NB4 (cell line): ENCODE measurements around the gene ARHGAP28.

Source experiments
- DNase-seq: peaks from one replicate; pipeline ENCODE4 v3.0.0; 2010; ENCODE audit warnings: low read depth
- H3K4me3 ChIP-seq: one replicate; pipeline ENCODE4 v1.5.1; 2011; ENCODE audit warnings: mild to moderate bottlenecking, low read depth, low read length, moderate library complexity
- CTCF ChIP-seq: IDR thresholded peaks from one replicate; pipeline ENCODE4 v1.5.1; 2012; ENCODE audit warnings: low read depth, low read length
- MAX ChIP-seq: IDR thresholded peaks from 2 replicates; pipeline ENCODE4 v1.6.1; 2011; ENCODE audit warnings: low read depth, low read length
- MYC ChIP-seq: IDR thresholded peaks from 2 replicates; pipeline ENCODE4 v1.6.1; 2011; ENCODE audit warnings: low read depth, low read length
- POLR2A ChIP-seq: IDR thresholded peaks from 2 replicates; pipeline ENCODE4 v1.6.1; 2011; ENCODE audit warnings: mild to moderate bottlenecking; ENCODE audit not compliant: insufficient read length; ENCODE audit errors: extremely low read depth

Gene ARHGAP28

GRCh38 chr18:6738622-6739021 is 9.1 kb downstream of the ARHGAP28 start:
- H3K4me3 ChIP-seq = no peak overlapping the region
- DNase-seq = no peak

GRCh38 chr18:6741232-6741663 is 11.7 kb downstream of the ARHGAP28 start:
- no peak for TF ChIP-seq MAX
- no peak overlapping the region for H3K4me3 ChIP-seq
- no peak for DNase-seq

More at GRCh38 chr18:6738622-6739021, 9.1 kb downstream of the ARHGAP28 start:
- no peak for TF ChIP-seq POLR2A

- DNase-seq = no peak
- no peak overlapping the region for H3K4me3 ChIP-seq
- TF ChIP-seq POLR2A (no peak), MAX (no peak), MYC (no peak), CTCF (no peak)
Measured at GRCh38 chr18:6741786-6742185, 12.3 kb downstream of the ARHGAP28 start.

GRCh38 chr18:6743999-6744398 is 14.5 kb downstream of the ARHGAP28 start:
- no peak for DNase-seq
- TF ChIP-seq CTCF = no peak
- TF ChIP-seq MYC = no peak
- TF ChIP-seq POLR2A = no peak
- no peak for TF ChIP-seq MAX
- no peak overlapping the region for H3K4me3 ChIP-seq

GRCh38 chr18:6744816-6745455 is 15.4 kb downstream of the ARHGAP28 start:
- no peak overlapping the region for H3K4me3 ChIP-seq
- no peak for DNase-seq
- TF ChIP-seq MYC = no peak
- no peak for TF ChIP-seq CTCF

GRCh38 chr18:6745504-6746031 is 16.1 kb downstream of the ARHGAP28 start:
- TF ChIP-seq CTCF = no peak
- no peak for TF ChIP-seq MYC
- TF ChIP-seq POLR2A = no peak
- no peak for TF ChIP-seq MAX
- no peak overlapping the region for H3K4me3 ChIP-seq
- no peak for DNase-seq

- no peak overlapping the region for H3K4me3 ChIP-seq
- TF ChIP-seq POLR2A = no peak
- no peak for TF ChIP-seq CTCF
- TF ChIP-seq MYC = no peak
- TF ChIP-seq MAX = no peak
- no peak for DNase-seq
Measured at GRCh38 chr18:6746386-6746960, 17.0 kb downstream of the ARHGAP28 start.
